K562 (cell line): ENCODE results near the gene PTPRB. TPM values are rescaled to one million over a fixed set of nuclear protein-coding genes. Genes with fewer than 3 reads are reported as not detected.

ENCODE experiments used
- ATAC-seq: fragments of 200-7000 bp; cut with Tn5 transposase; 3 replicates; pipeline ENCODE4 v1.9.1; 2020; ENCODE audit warnings: moderate library complexity
- BruUV-seq: library from RNA; stranded (reverse); fragments of 400-500 nt; replicated peaks from 2 replicates; lab custom pipeline; 2021; lab: Mats Ljungman, UMichigan
- CTCF ChIA-PET: fragments of 300-600 bp; formaldehyde crosslinking; extraction: SDS; loops from one replicate; lab custom pipeline; 2021; ENCODE audit warnings: low intra/inter-chr PET ratio; lab: Yijun Ruan, JAX
- POLR2A ChIA-PET: fragments of 300-600, 350-650 bp; sonication (Branson Sonifier 250); formaldehyde crosslinking; extraction: SDS; loops from one replicate; lab custom pipeline; 2021; ENCODE audit warnings: antibody characterized with exemption, inconsistent platforms; lab: Yijun Ruan, JAX
- DNase-seq, 4 experiments: peaks; one replicate each; pipeline versions ENCODE4 v3.0.0 to v3.0.0-alpha.2; 2011 to 2018; ENCODE audit warnings: low spot score in 3 of 4, mixed read lengths in 3 of 4; ENCODE audit errors: extremely low read depth in 1 of 4
- FAIRE-seq: peaks from 2 replicates; lab custom pipeline; 2011; peaks lifted over from hg19 to GRCh38; lab: Jason Lieb, UNC
- H2AFZ ChIP-seq: 2 replicates; pipeline ENCODE4 v1.6.0; 2011; ENCODE audit warnings: low read depth, low read length, control low read depth, inconsistent platforms
- H3K27ac ChIP-seq: fragments of 200-600 bp; 3 replicates; pipeline ENCODE4 v1.8.0; 2011; ENCODE audit warnings: low read depth, mild to moderate bottlenecking, control low read depth, inconsistent platforms, low read length, moderate library complexity, mixed read lengths; ENCODE audit errors: extremely low read depth
- H3K27me3 ChIP-seq, 2 experiments: fragments of 300-600 bp in 1 of 2; 2 replicates in 1 of 2; 3 replicates in 1 of 2; pipeline versions ENCODE4 v1.6.0 to v1.8.0; 2011; ENCODE audit warnings: inconsistent platforms in 2 of 2, low read length in 2 of 2, mild to moderate bottlenecking in 1 of 2, mixed read lengths in 1 of 2, moderate library complexity in 1 of 2; ENCODE audit not compliant: control insufficient read depth in 2 of 2, insufficient read depth in 2 of 2
- H3K36me3 ChIP-seq: fragments of 300-600 bp; 3 replicates; pipeline ENCODE4 v1.8.0; 2011; ENCODE audit warnings: mild to moderate bottlenecking, low read length, inconsistent platforms; ENCODE audit not compliant: control insufficient read depth, insufficient read depth
- H3K4me1 ChIP-seq, 2 experiments: fragments of 200-600 bp in 1 of 2; replicated peaks in 1 of 2; 2 replicates in 1 of 2; 3 replicates in 1 of 2; pipeline versions ENCODE4 v1.5.1 to v1.8.0; 2011; ENCODE audit warnings: inconsistent platforms in 2 of 2, low read length in 2 of 2, mild to moderate bottlenecking in 1 of 2, mixed read lengths in 1 of 2, moderate library complexity in 1 of 2; ENCODE audit not compliant: control insufficient read depth in 2 of 2, insufficient read depth in 2 of 2
- H3K4me2 ChIP-seq: 2 replicates; pipeline ENCODE4 v1.6.1; 2011; ENCODE audit warnings: low read length, control low read depth, inconsistent platforms, mixed read lengths; ENCODE audit not compliant: insufficient read depth
- H3K4me3 ChIP-seq: fragments of 200-600 bp; sonication (generic), shearing (Covaris generic); 2 replicates; pipeline ENCODE4 v1.5.1; 2016; ENCODE audit warnings: control low read depth, inconsistent platforms
- H3K79me2 ChIP-seq: fragments of 200-600 bp; 3 replicates; pipeline ENCODE4 v1.8.0; 2011; ENCODE audit warnings: low read length, inconsistent platforms; ENCODE audit not compliant: control insufficient read depth, insufficient read depth
- H3K9ac ChIP-seq, 2 experiments: 2 replicates each; pipeline versions ENCODE4 v1.6.0 to v1.6.1; 2011; ENCODE audit warnings: low read depth in 2 of 2, low read length in 2 of 2, control low read depth in 1 of 2, inconsistent platforms in 1 of 2, mild to moderate bottlenecking in 1 of 2, mixed read lengths in 1 of 2; ENCODE audit not compliant: insufficient read depth in 1 of 2
- H3K9me1 ChIP-seq: one replicate; pipeline ENCODE4 v1.6.0; 2011; ENCODE audit warnings: inconsistent platforms, mild to moderate bottlenecking, low read length, moderate library complexity; ENCODE audit not compliant: control insufficient read depth, insufficient read depth
- H3K9me3 ChIP-seq: replicated peaks from 2 replicates; pipeline ENCODE4 v1.5.1; 2011; ENCODE audit warnings: low read depth, low read length, inconsistent platforms; ENCODE audit not compliant: control insufficient read depth, insufficient read depth
- H4K20me1 ChIP-seq: replicated peaks from 2 replicates; pipeline ENCODE4 v1.6.1; 2011; ENCODE audit warnings: low read length, inconsistent platforms, mixed read lengths; ENCODE audit not compliant: control insufficient read depth, insufficient read depth
- CTCFL ChIP-seq: IDR thresholded peaks from 2 replicates; pipeline ENCODE4 v1.6.1; 2011; ENCODE audit warnings: borderline replicate concordance, low read depth, mild to moderate bottlenecking, moderate library complexity, low read length; ENCODE audit not compliant: insufficient read depth, poor library complexity, severe bottlenecking
- GABPA ChIP-seq: fragments of 200-800 bp; sonication (Bioruptor generic); conservative IDR thresholded peaks from 2 replicates; pipeline ENCODE4 v1.6.1; 2016; ENCODE audit warnings: low read depth, missing genetic modification characterization, missing compliant biosample characterization
- KAT7 ChIP-seq: sonication (generic); formaldehyde crosslinking; IDR thresholded peaks from 2 replicates; pipeline ENCODE4 v1.8.0; 2022; ENCODE audit warnings: missing genetic modification reagents, mild to moderate bottlenecking, borderline replicate concordance
- RBFOX2 ChIP-seq: fragments of 200-400 bp; formaldehyde crosslinking; IDR thresholded peaks from 2 replicates; pipeline ENCODE4 v1.6.1; 2017; ENCODE audit warnings: low read depth, mild to moderate bottlenecking, low read length, moderate library complexity
- SMARCA5 ChIP-seq: fragments of 450-650 bp; IDR thresholded peaks from 2 replicates; pipeline ENCODE4 v1.6.1; 2016
- ZNF23 ChIP-seq: fragments of 250-450 bp; sonication (Bioruptor Pico); IDR thresholded peaks from 2 replicates; pipeline ENCODE4 v1.4.0; 2020; ENCODE audit warnings: mild to moderate bottlenecking
- ZNF778 ChIP-seq: fragments of 450-650 bp; formaldehyde crosslinking; IDR thresholded peaks from 2 replicates; pipeline ENCODE4 v1.4.0; 2020; ENCODE audit warnings: mild to moderate bottlenecking, moderate library complexity
- WGBS: fragments of 100-300 bp; shearing (Covaris generic); methylation state at CpG from one replicate; pipeline ENCODE4 v1.1.6; 2016; ENCODE audit warnings: low coverage, mixed read lengths; ENCODE audit not compliant: insufficient coverage; ENCODE audit errors: missing lambda C conversion rate; 5-methylcytosine and 5-hydroxymethylcytosine counted together
- in situ Hi-C: fragments of 300-500 bp; cut with MboI; formaldehyde crosslinking; loops from 4 replicates; pipeline ENCODE4 v1.15.0; 2018; ENCODE audit warnings: inconsistent platforms, mixed read lengths
- intact Hi-C: fragments of 100-400 bp; cut with micrococcal nuclease; formaldehyde crosslinking; loops from 2 replicates; pipeline ENCODE4 v1.14.2; 2022
- polyA plus RNA-seq, 8 experiments: library from polyadenylated mRNA; depleted of rRNA in 4 of 8; stranded (reverse) in 5 of 8; unstranded in 3 of 8; fragments of >200 nt; fragmentation: Nextera tagmentation in 2 of 8; fragmentation: Illumina TruSeq in 1 of 8; extraction: Ambion mirVana in 2 of 8; extraction: Trizol in 1 of 8; gene quantifications; 2 replicates each; pipeline versions ENCODE4 v1.2.1 to v1.2.3, GENCODE V29; 2011 to 2014; ENCODE audit warnings: inconsistent platforms in 1 of 8, missing spikeins in 1 of 8
- total RNA-seq, 7 experiments: library from RNA; depleted of rRNA in 6 of 7; stranded (reverse); fragments of >200 nt in 6 of 7; fragmentation: Illumina TruSeq in 2 of 7; extraction: Trizol in 2 of 7; gene quantifications; 2 replicates each; pipeline versions ENCODE4 v1.2.1 to v1.2.3, GENCODE V29; 2011 to 2021; ENCODE audit warnings: low replicate concordance in 1 of 7
- TF ChIP-seq, protein P1 (sequence below): IDR thresholded peaks from 2 replicates; pipeline ENCODE4 v1.6.1; 2016; ENCODE audit warnings: missing genetic modification characterization, missing compliant biosample characterization

PTPRB gene
- total and polyA plus RNA-seq, 9 of the 15 experiments (the other 6 are each of a cell fraction or from before 2014, with no cell fraction given) = 0.46 to 5.9 (median 3.1) TPM

DNA sequence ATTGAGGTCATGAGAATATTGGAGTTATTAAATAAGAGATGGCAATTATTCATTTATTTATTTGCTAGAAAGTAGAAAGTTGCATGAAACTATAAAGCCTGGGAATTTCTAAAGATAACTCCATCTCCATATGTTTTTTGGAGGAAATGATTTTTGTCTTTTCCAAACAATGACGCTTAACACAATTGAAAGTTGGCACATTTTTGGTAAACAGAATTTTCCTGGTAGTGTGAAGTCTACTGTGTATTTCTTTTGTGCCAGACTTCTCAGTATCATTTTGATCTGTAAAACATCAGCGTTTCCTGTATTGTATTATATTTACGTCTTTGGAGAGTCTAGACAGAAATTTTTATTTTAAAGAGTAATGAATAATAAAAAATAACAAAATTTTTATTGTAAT, 33.7 kb upstream of the PTPRB start:
- Histone ChIP-seq H2AFZ (no peak overlapping the region), H3K79me2 (no peaks in the 10 kb centered on the region), H3K9ac (no peak overlapping the region), H3K27me3 (no peaks in the 10 kb centered on the region), H3K27ac (no peak overlapping the region), H3K4me2 (no peak overlapping the region), H3K4me3 (no peak overlapping the region), H3K4me1 (no peaks in the 10 kb centered on the region; a peak in 2 of 5 replicates), H3K9me1 (no peaks in the 10 kb centered on the region), H4K20me1 (no peaks in the 10 kb centered on the region), H3K36me3 (no peaks in the 10 kb centered on the region), H3K9me3 (no peaks in the 10 kb centered on the region)
- ATAC-seq = no peak
- no peak for FAIRE-seq
- WGBS = 58% methylated on average over 3 of the region's 3 CpGs
- no peak for TF ChIP-seq KAT7
- TF ChIP-seq RBFOX2 = no peak
- TF ChIP-seq SMARCA5 = no peak
- TF ChIP-seq CTCFL = no peak
- no peak for TF ChIP-seq ZNF778 (CRISPR knock-in tag)
- TF ChIP-seq, protein P1, sequence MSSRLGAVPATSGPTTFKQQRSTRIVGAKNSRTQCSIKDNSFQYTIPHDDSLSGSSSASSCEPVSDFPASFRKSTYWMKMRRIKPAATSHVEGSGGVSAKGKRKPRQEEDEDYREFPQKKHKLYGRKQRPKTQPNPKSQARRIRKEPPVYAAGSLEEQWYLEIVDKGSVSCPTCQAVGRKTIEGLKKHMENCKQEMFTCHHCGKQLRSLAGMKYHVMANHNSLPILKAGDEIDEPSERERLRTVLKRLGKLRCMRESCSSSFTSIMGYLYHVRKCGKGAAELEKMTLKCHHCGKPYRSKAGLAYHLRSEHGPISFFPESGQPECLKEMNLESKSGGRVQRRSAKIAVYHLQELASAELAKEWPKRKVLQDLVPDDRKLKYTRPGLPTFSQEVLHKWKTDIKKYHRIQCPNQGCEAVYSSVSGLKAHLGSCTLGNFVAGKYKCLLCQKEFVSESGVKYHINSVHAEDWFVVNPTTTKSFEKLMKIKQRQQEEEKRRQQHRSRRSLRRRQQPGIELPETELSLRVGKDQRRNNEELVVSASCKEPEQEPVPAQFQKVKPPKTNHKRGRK (tag) = no peak
- no peak for TF ChIP-seq ZNF23 (CRISPR knock-in tag)
- TF ChIP-seq GABPA = no peak
- ChIA-PET CTCF (no interaction called here), POLR2A (interaction anchor here (1.1 kb wide), 1 partner anchor 12 kb away, joined by 3 read pairs; no protein-coding TSS in a partner anchor)
- BruUV-seq = no TSS peak
- intact Hi-C loops = no loop called here
- in situ Hi-C loops = no loop called here
- DNase-seq = no peak
